ENCODE measurements around the gene LRRC14B. TPM values are rescaled to one million over a fixed set of nuclear protein-coding genes. Genes with fewer than 3 reads are reported as not detected.
A peak's percentile ranks its signal among the peaks of the same experiment; 100 is the strongest.

The LRRC14B gene
- total and polyA plus RNA-seq, 7 experiments from 2014 or later = 0.51 TPM; not detected in 6

DNA sequence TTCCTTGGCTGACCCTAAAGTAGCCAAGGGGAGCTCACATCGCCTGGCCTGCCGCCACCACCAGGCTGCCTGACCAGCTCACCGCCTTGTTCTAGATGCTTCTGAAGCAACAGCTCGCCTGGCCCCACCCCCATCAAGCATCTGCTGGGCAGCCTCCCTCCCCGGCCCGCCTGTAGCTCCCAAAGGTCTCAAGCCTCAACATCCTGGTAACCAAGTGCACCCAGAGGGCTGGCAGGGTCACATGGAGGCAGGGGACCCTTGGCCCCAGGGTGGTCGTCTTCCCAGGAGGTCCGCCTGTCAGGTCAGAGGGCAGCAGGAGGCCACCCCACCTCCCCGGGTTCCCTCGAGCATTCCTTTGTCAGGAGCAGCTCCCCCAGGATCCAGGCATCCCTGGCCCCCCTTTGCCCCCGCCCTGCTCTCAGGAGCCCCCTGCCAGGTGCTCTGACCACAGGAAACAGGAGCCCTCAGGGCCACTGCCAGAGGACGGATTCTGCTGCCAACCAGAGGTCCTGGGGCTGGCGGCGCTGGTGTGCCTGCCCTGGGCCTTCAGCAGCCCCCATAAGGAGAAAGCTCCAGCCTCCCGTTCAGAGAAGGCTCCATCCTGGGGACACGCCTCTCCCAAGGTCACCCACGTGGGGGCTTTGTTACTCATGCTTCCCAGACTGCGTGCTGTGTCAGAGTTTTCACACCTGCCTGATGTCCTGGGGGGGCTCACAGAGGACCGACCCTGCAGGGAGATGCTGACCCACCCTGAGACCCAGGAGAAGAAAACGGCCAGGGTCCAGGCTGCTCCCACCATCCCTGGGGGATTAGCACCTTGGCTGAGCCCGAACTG, 3.5 kb upstream of the LRRC14B start:
- Mint-ChIP-seq H3K4me3 (peak overlapping the region in 3 of 10 donors; percentile 49 to 70 (median 49)), H3K36me3 (no peaks in the 10 kb centered on the region), H3K4me1 (peaks cover 5 to 12% (median 11%) of the 10 kb centered on the region in 7 donors), H3K9me3 (peaks cover 0 to 2% (median 0%) of the 10 kb centered on the region in 11 donors), H3K27me3 (peaks cover 0 to 5% (median 5%) of the 10 kb centered on the region in 5 donors), H3K27ac (peak overlapping the region in 1 of 9 donors; percentile 33)
- no peak for DNase-seq
- no peak for ATAC-seq
- intact Hi-C loops (cut with micrococcal nuclease) = loop anchor here (1.0 kb wide), 3 partner anchors 30 to 243 kb away; partner anchors contain the start of genes CCDC127 (in 2 of the 2) and SDHA (in 2 of the 2)
- Histone ChIP-seq H3K4me1 (ENCODE audit: control insufficient read depth in 2 of 2, insufficient read depth in 2 of 2, low read length in 2 of 2) (peaks cover 0 to 6% of the 10 kb centered on the region in 2 donors), H3K9me3 (ENCODE audit: control insufficient read depth in 2 of 3, low read length in 3 of 3) (no peaks in the 10 kb centered on the region), H3K27ac (ENCODE audit: low read depth, low read length) (no peak overlapping the region), H3K4me3 (ENCODE audit: low read length) (no peak overlapping the region), H3K36me3 (ENCODE audit: control insufficient read depth in 2 of 3, insufficient read depth in 3 of 3, low read length in 3 of 3) (no peaks in the 10 kb centered on the region), H3K27me3 (ENCODE audit: control insufficient read depth in 2 of 2, insufficient read depth in 2 of 2, low read length in 2 of 2) (no peaks in the 10 kb centered on the region)
- ChIA-PET POLR2A (no interaction called here), CTCF (interaction anchor here (0.6 to 1.1 kb wide), 9 partner anchors 11 to 284 kb away, joined by 3 to 11 read pairs (median 4); partner anchors contain the start of genes CCDC127 and SDHA)

DNA sequence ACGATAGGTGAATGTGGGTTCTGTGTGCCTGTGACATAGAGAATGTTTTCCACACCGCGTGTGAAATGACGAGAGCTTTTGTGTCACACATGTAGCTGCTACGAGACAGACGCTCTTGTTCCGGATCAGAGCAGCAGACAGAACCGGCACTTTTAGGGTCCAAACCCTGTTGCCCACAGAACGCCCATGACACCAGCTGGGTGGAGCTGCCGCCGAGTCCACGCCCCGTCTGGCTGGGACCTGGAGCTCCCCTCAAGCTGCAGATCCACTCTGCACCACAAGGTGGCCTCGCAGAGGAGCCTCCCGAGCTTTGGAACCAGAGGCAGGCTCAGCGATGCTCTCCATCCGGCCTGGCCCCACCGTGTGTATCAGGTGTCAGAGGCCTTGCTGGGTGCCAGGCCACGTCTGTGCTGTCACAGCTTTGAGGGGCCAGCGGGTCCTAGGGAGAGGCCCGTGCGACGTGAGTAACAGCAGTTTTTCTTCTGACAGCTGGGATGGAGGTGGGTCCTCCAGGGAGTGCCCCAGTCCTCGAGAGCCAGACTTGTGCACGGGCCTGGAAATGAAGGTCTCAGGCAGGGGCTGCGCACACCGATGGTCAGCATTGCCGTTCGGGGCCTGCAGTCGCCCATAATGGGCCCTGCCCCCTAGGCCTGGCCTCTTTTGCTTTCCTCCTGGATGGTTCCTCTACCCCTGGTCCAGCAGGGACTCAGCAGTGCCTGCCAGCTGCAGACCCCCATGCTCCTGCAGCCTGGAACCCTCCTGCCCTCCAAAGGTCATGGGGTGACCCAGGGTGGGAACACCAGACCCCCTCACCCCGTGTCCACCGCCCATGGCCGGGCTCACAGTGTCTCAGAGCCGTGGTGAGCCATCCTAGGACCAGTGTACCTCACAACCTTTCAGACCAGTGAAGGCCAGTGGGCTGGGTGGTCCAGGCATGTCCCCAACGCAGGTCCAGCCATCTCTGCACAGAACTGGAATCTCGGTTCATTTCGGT, 2.5 kb upstream of the LRRC14B start:
- peaks cover 0 to 6% of the 10 kb centered on the region in 2 donors for H3K4me1 ChIP-seq (ENCODE audit: control insufficient read depth in 2 of 2, insufficient read depth in 2 of 2, low read length in 2 of 2)
- H3K27ac ChIP-seq (ENCODE audit: low read depth, low read length) = no peak overlapping the region
- H3K27me3 ChIP-seq (ENCODE audit: control insufficient read depth in 2 of 2, insufficient read depth in 2 of 2, low read length in 2 of 2) = no peaks in the 10 kb centered on the region
- POLR2A ChIA-PET = interaction anchor here (1.1 kb wide), 1 partner anchor 237 kb away, joined by 5 read pairs; no protein-coding TSS in a partner anchor
- no peaks in the 10 kb centered on the region for H3K36me3 ChIP-seq (ENCODE audit: control insufficient read depth in 2 of 3, insufficient read depth in 3 of 3, low read length in 3 of 3)
- H3K4me1 Mint-ChIP-seq = peaks cover 5 to 12% (median 11%) of the 10 kb centered on the region in 7 donors
- intact Hi-C loops (cut with micrococcal nuclease) = loop anchor here (1.0 kb wide), 3 partner anchors 30 to 243 kb away; partner anchors contain the start of genes CCDC127 (in 2 of the 2) and SDHA (in 2 of the 2)
- CTCF ChIA-PET = interaction anchor here (0.6 to 1.1 kb wide), 10 partner anchors 10 to 283 kb away, joined by 3 to 11 read pairs (median 4); partner anchors contain the start of genes CCDC127 and SDHA
- H3K9me3 Mint-ChIP-seq = peaks cover 0 to 2% (median 0%) of the 10 kb centered on the region in 11 donors
- peak overlapping the region; percentile 20 to 70 (median 49) for H3K4me3 Mint-ChIP-seq
- H3K9me3 ChIP-seq (ENCODE audit: control insufficient read depth in 2 of 3, low read length in 3 of 3) = no peaks in the 10 kb centered on the region
- DNase-seq (peak; percentile 71 to 87 (median 86)), ATAC-seq (peak; percentile 97)
- no peak overlapping the region for H3K4me3 ChIP-seq (ENCODE audit: low read length)
- no peaks in the 10 kb centered on the region for H3K36me3 Mint-ChIP-seq
- H3K27ac Mint-ChIP-seq = peak overlapping the region in 3 of 9 donors; percentile 33 to 85 (median 52)
- peaks cover 0 to 5% (median 5%) of the 10 kb centered on the region in 5 donors for H3K27me3 Mint-ChIP-seq

DNA sequence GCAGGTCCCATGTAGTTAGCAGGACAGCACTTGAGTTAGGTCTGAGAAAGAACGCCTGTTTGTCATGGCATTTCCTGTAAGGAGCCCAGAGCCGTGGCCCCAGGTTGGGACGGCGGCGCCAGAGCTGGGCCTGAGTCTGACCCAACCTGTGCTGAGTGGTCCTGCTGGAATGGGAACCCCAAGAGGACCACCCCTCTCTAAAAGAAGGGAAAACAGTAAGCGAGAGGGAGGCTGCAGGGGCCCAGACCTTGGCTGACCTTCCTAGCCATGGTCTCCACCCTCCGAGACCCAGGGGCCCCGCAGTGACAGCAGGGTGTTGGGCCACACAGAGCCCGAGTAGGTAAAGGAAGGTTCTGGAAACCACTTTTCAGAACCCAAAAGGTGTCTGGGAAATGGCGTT, 1.8 kb upstream of the LRRC14B start:
- Mint-ChIP-seq H3K9me3 (peaks cover 0 to 2% (median 0%) of the 10 kb centered on the region in 11 donors), H3K4me1 (peaks cover 5 to 12% (median 11%) of the 10 kb centered on the region in 7 donors), H3K27ac (no peak overlapping the region), H3K4me3 (no peak overlapping the region), H3K36me3 (no peaks in the 10 kb centered on the region), H3K27me3 (peaks cover 0 to 5% (median 5%) of the 10 kb centered on the region in 5 donors)
- Histone ChIP-seq H3K4me1 (ENCODE audit: control insufficient read depth in 2 of 2, insufficient read depth in 2 of 2, low read length in 2 of 2) (peaks cover 0 to 6% of the 10 kb centered on the region in 2 donors), H3K9me3 (ENCODE audit: control insufficient read depth in 2 of 3, low read length in 3 of 3) (no peaks in the 10 kb centered on the region), H3K4me3 (ENCODE audit: low read length) (no peak overlapping the region), H3K27ac (ENCODE audit: low read depth, low read length) (no peak overlapping the region), H3K27me3 (ENCODE audit: control insufficient read depth in 2 of 2, insufficient read depth in 2 of 2, low read length in 2 of 2) (no peaks in the 10 kb centered on the region), H3K36me3 (ENCODE audit: control insufficient read depth in 2 of 3, insufficient read depth in 3 of 3, low read length in 3 of 3) (no peaks in the 10 kb centered on the region)
- no peak for ATAC-seq
- POLR2A ChIA-PET = interaction anchor here (1.1 kb wide), 1 partner anchor 236 kb away, joined by 5 read pairs; no protein-coding TSS in a partner anchor
- intact Hi-C loops (cut with micrococcal nuclease) = no loop called here
- no peak for DNase-seq
- CTCF ChIA-PET = no interaction called here

DNA sequence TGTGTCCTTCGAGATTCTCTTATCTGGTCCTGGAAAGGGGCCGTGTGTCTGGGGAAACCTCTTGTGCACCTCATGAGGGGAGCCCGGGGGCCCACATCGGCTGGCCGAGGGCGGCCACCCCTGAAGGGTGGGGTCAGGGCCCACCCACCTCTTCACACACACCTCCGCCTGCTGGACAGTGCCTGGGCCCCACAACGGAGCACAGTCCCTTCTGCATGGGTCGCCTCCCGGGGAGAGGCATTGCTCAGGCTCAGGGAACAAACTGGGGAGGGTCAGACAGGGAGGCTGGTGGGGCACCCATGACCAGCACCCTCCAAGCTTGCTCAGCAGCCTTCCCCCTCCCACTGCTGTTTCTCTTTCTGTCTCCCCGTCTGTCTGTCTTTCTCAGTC, 1.3 kb upstream of the LRRC14B start:
- Histone ChIP-seq H3K27ac (ENCODE audit: low read depth, low read length) (no peak overlapping the region), H3K27me3 (ENCODE audit: control insufficient read depth in 2 of 2, insufficient read depth in 2 of 2, low read length in 2 of 2) (no peaks in the 10 kb centered on the region), H3K9me3 (ENCODE audit: control insufficient read depth in 2 of 3, low read length in 3 of 3) (no peaks in the 10 kb centered on the region), H3K36me3 (ENCODE audit: control insufficient read depth in 2 of 3, insufficient read depth in 3 of 3, low read length in 3 of 3) (no peaks in the 10 kb centered on the region), H3K4me1 (ENCODE audit: control insufficient read depth in 2 of 2, insufficient read depth in 2 of 2, low read length in 2 of 2) (peaks cover 0 to 6% of the 10 kb centered on the region in 2 donors), H3K4me3 (ENCODE audit: low read length) (no peak overlapping the region)
- ChIA-PET CTCF (no interaction called here), POLR2A (no interaction called here)
- no peak for DNase-seq
- Mint-ChIP-seq H3K27ac (peak overlapping the region in 1 of 9 donors; percentile 87), H3K36me3 (no peaks in the 10 kb centered on the region), H3K27me3 (peaks cover 0 to 5% (median 5%) of the 10 kb centered on the region in 5 donors), H3K9me3 (peaks cover 0 to 2% (median 0%) of the 10 kb centered on the region in 11 donors), H3K4me1 (peaks cover 5 to 12% (median 11%) of the 10 kb centered on the region in 7 donors), H3K4me3 (peak overlapping the region in 1 of 10 donors; percentile 19)
- intact Hi-C loops (cut with micrococcal nuclease) = no loop called here
- no peak for ATAC-seq

DNA sequence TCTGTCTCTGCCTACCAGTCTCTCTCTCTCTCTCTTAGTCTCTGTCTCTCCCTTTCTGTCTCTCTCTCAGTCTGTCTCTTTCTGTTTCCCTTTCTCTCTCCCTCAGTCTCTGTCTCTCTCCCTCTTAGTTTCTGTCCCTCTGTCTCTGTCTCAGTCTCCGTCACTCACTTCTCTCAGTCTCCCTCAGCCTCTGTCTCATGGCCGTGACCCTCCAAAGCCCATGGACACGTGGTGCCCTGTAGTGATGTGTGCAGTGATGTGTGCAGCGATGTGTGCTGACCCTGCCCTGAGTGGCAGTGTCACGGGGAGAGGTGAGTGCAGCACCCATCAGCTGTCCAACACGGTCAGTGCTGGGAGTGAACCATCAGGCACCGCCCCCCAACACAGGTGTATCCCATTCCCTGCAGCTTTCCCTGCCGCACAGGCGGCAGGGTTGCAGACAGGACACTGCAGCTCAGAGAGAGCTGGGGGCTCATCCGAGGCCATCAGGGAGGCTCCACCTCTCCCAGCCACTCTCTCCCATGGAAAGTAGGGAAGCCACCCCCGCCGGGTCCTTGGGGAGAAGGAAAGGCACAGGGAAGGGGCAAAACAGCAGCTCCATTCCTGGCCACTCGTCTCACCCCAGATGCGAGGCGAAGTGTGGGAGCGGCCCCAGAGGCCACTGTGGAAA, 794 bp upstream of the LRRC14B start:
- ChIA-PET CTCF (interaction anchor here (1.1 kb wide), 1 partner anchor 9 kb away, joined by 4 read pairs; no protein-coding TSS in a partner anchor), POLR2A (interaction anchor here (1.7 kb wide), 1 partner anchor 29 kb away, joined by 10 read pairs; no protein-coding TSS in a partner anchor)
- peaks cover 0 to 5% (median 5%) of the 10 kb centered on the region in 5 donors for H3K27me3 Mint-ChIP-seq
- Histone ChIP-seq H3K9me3 (ENCODE audit: control insufficient read depth in 2 of 3, low read length in 3 of 3) (no peaks in the 10 kb centered on the region), H3K4me3 (ENCODE audit: low read length) (no peak overlapping the region), H3K27ac (ENCODE audit: low read depth, low read length) (no peak overlapping the region), H3K27me3 (ENCODE audit: control insufficient read depth in 2 of 2, insufficient read depth in 2 of 2, low read length in 2 of 2) (no peaks in the 10 kb centered on the region), H3K4me1 (ENCODE audit: control insufficient read depth in 2 of 2, insufficient read depth in 2 of 2, low read length in 2 of 2) (peaks cover 0 to 6% of the 10 kb centered on the region in 2 donors), H3K36me3 (ENCODE audit: control insufficient read depth in 2 of 3, insufficient read depth in 3 of 3, low read length in 3 of 3) (no peaks in the 10 kb centered on the region)
- intact Hi-C loops (cut with micrococcal nuclease) = no loop called here
- peak overlapping the region in 3 of 10 donors; percentile 19 to 44 (median 30) for H3K4me3 Mint-ChIP-seq
- ATAC-seq (no peak), DNase-seq (no peak)
- no peaks in the 10 kb centered on the region for H3K36me3 Mint-ChIP-seq
- peak overlapping the region in 2 of 9 donors; percentile 41 to 87 for H3K27ac Mint-ChIP-seq
- H3K9me3 Mint-ChIP-seq = peaks cover 0 to 2% (median 0%) of the 10 kb centered on the region in 11 donors
- peaks cover 5 to 12% (median 11%) of the 10 kb centered on the region in 7 donors for H3K4me1 Mint-ChIP-seq

Data from naive thymus-derived CD4-positive, alpha-beta T cell (primary cell).